ENCODE data around the gene CTCFL.

GRCh38 chr20:57482796-57483195 lies 42.1 kb downstream of the CTCFL start:
- TF ChIP-seq POLR2A (IDR thresholded peaks at IDR 0.05), result no peak
- TF ChIP-seq, protein P1, sequence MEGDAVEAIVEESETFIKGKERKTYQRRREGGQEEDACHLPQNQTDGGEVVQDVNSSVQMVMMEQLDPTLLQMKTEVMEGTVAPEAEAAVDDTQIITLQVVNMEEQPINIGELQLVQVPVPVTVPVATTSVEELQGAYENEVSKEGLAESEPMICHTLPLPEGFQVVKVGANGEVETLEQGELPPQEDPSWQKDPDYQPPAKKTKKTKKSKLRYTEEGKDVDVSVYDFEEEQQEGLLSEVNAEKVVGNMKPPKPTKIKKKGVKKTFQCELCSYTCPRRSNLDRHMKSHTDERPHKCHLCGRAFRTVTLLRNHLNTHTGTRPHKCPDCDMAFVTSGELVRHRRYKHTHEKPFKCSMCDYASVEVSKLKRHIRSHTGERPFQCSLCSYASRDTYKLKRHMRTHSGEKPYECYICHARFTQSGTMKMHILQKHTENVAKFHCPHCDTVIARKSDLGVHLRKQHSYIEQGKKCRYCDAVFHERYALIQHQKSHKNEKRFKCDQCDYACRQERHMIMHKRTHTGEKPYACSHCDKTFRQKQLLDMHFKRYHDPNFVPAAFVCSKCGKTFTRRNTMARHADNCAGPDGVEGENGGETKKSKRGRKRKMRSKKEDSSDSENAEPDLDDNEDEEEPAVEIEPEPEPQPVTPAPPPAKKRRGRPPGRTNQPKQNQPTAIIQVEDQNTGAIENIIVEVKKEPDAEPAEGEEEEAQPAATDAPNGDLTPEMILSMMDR (IDR thresholded peaks at IDR 0.05), result no peak
- no peak for TF ChIP-seq POLR2AphosphoS5 (IDR thresholded peaks at IDR 0.05)
